Measurements from ENCODE around the gene PIP4K2B.

PIP4K2B gene

DNA sequence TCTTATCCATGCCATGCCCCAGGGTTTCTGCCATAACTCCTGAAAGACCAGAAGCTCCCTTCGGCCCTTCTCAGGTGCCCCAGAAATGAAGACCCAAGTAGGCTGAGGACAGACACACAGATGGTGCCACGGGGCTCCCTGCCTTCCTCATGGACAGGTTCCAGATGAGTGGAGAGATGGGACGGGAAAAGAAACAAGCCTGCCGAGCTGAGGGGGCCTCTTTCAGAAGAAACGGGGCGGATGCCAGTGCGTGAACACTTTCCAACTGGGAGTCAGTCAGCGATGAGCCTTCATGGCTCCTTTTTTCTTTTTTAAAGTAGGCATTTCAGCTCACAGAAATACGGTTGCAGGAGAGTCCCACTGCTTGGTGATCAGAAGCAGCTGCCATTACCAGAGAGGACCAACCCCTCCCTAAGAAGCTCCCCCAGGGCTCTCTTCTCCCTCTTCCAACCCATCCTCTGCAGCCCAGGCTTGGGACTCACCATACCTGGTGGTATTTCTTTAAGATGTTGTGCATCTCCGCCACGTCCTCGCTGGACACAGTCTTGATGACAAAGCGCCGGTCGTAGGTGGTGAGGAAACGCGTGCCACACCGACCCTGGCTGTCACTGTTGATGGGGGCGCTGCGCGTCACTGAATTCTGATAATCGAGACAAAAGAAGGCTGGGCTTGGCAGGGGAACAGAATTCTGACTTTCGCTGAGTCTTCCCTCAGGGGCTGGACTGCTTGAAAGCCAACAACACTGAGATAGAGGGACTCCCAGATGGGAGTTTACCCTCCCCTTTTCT lies 19.2 kb downstream of the PIP4K2B start:
- DNase-seq (ENCODE audit: low spot score): no peak

DNA sequence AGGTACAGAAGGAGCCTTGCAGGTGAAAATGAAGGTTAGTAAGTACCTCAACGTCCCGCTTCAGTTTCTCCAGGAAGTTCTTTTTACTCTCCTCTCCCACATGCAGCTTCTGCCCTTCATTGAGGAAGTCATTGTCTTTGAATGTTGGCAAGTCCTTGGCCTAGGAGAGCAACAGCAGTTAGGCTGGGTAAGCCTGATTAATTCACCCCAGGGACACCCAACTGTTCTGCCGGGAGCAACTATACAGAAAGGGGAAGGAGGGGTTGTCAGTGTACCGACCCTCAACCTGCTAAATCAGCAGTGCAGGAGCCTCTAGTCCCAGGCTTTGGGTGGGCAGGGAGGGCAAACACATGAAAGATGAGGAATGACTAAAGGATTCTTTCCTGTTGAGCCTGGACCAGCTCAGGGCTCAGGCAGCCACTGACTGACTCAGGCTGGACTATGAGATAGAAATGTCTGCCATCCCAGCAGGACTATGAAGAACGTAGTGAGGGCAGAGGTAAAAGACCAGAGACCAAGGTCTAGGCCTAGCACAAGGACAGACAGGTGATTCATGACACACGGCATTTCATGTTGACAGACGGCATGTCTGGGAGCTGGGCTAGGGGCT lies 21.6 kb downstream of the PIP4K2B start:
- no peak for DNase-seq (ENCODE audit: low spot score)

DNA sequence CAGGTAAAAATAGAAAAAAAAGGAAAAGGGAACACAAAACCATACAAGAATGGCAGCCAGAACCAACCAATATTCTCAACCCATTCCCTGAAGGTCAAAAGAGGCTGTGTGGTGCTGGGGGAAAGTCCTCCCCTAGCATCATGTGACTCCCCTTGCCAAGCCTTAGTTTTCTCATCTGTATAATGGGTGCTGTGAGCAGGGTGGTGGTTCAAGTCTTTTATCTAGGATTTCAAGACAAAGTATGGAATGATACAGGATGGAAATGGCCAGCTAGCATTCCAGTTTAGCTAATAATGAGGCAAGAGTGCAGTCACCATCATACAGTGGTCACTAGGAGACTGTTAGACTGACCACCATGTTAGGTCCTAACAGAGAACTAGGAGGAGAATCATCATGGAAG lies 26.1 kb downstream of the PIP4K2B start:
- DNase-seq (ENCODE audit: low spot score): no peak

DNA sequence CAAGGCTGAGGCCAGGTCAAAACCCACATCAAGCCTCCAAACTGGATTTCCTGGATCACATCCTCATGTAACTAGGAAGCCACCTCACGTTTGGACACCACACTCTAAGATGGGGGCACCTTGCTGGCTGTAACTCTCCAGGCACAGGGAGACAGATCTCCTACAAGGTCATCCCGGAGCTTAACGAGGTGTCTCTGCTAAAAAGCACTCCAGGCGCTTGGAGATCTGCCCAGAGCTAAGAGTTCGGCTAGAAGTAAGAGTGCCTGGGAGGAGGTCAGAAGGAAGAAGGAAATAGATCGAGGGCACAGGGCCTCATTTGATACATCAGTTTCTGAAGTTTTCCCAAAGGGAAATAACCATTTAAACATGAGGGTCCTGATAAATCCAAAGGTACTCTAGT lies 30.9 kb downstream of the PIP4K2B start:
- DNase-seq (ENCODE audit: low spot score): no peak

DNA sequence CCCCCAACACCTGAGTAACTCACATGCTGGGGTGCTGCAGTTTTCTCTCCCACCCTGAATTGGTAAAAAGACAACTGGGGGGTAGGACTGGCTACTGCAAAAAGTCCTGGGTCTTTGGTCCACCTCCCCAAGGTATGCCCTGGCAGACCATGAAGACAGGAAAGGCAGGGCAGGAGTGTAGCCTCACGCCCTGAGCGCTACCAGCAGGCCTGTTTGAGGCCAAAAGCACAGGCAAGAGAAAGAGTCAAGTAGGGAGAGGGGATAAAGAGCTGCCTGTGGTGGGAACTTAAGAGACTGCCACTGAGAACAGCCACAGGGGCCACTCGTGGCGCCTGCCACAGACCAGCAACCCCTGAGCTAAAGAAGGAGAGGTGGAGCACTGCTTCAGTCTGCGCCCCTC lies 33.0 kb downstream of the PIP4K2B start:
- no peak for DNase-seq (ENCODE audit: low spot score)

DNA sequence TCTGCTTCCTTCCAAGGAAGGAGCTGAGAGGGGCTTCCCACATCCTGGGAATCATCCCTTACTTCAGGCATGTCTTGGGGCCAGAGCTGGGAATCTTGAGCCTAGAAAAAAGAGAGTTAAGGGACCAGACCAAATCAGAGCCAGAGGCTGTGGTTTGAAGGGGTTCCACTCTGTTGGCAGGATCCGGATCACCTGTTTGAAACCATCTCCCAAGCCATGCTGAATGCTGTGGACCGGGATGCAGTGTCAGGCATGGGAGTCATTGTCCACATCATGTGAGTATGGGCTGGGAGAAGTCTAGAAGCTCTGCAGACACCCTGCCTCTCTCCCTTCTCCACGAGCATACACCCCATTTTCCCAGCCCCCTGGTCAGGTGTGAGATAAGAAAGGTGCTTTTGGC lies 37.1 kb downstream of the PIP4K2B start:
- DNase-seq (ENCODE audit: low spot score): no peak

DNA sequence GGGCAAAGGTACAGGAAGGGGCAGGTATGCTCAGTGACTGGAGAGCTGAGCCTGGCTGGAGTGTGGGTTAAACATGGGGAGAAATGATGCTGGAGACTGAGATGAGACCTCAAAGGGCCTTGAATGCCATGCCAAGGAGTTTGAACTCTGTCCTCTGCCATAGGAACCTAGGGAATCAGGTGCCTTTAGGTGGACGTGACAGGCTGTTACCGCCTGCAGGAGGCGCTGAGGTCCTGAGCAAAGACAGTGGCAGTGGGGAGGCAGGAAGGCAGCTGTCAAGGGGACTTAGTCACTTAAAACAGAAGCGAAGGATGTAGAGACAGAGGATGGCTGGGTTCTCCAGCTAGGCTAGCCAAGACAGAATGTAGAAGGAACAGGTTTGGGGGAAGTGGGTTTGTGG lies 37.7 kb downstream of the PIP4K2B start:
- DNase-seq (ENCODE audit: low spot score): peak; percentile 68

DNA sequence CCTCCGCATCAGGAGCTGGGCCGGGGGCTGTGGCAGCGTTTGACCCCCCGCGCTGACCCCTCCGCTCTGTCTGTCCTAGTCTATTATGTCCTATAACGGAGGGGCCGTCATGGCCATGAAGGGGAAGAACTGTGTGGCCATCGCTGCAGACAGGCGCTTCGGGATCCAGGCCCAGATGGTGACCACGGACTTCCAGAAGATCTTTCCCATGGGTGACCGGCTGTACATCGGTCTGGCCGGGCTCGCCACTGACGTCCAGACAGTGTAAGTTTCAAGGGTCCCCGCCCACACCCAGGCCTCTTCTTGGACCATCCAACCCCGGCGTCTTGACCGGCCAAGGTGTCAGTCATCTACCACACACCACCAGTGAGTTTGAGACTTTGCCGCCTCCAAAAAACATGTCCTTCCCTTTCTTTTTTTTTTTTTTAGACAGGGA lies 46.3 kb downstream of the PIP4K2B start:
- no peak for DNase-seq (ENCODE audit: low spot score)

DNA sequence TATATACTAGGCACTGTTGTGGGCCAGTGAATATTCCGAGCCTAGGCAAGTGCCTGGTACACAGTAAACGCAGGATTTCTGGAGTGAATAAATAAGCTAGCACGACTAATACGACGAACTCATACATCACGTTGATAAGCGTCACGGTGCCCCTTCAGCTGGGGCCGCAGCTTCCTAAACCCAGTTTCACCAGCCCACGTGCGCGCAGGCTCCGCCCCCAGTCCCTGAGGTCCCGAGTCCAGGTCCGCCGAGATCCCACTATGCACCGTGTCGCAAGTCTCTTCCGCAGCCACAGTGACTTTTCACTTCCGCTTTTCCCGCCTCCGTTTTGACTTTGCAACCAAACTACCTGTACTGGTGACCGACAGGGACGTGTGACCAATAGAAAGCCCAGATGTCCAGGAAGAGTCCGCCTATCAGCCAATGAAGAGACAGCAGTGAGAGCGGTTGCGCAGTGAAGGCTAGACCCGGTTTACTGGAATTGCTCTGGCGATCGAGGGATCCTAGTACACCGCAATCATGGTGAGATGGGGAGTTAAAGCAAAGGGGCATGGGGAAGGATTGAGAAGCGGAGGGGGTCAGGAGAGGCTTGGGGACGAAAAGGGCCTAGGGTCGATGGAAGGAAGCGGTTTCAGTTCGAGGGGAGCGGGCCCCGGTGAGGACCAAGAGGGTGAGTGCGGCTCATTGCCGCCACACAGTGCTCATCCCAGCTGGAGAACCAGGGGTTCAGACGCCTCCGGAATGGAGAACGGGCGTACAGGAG lies 46.9 kb downstream of the PIP4K2B start, which contains the start of gene PSMB3:
TSS of gene PSMB3 (plus strand) at position 434 of the 763 bp plus-strand sequence. CDS start at position 520, 86 bp downstream.
- DNase-seq (ENCODE audit: low spot score): peak; percentile 100

DNA sequence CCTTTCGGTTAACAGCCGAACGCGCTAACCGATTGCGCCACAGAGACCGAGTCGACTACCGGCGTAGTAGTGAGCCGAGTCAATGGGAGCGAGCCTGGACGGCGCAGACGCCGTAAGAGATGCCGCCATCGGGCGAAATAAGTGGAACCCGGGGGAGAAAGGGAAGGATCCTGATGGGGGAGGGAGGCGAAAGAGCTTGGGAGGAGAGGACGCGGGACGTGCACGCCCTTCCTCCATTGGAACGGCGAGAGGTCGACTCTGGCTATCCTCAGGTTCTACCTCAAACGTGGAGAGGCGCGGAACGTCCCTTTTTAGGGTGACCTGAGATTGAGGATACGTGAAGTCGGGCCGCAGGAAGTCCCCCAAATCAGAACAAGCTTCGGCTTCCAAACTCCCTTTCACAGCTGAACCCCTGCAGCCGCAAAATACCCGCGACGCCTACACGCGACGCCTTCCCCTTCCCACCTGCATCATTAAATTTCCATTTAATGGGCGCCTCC lies 47.5 kb downstream of the PIP4K2B start:
- peak; percentile 86 for DNase-seq (ENCODE audit: low spot score)

DNA sequence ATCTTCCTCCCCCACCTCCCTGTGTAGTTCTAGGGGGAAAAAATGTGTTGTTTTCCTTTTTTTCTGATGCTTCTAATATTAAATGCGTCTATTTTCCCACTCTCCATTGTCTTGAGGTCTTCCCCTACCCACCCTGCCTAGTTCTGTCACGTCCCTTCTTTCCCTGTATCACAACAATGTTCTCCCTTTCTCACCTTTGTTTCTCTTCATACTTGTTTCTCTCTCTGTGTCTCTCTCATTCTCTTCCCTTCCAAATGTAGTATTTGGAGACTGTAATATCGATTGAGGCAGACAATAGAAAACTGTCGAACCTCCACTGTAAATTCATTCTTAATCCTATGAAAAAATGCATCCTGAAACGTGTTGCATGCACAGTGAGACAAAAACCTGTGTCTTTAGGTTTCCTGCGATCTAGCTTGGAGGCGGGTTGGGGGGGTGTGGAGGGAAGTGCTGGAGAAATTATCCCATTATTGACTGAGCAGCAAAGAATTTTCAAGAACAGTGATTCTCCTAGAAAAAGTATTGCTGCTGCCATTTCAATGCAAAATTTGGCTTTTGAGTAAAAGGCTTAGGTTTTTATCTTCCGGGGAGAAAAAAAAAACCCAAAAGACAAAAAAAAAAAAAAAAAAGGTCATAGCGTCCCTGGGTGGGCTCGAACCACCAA lies 48.1 kb downstream of the PIP4K2B start:
- peak; percentile 62 for DNase-seq (ENCODE audit: low spot score)

DNA sequence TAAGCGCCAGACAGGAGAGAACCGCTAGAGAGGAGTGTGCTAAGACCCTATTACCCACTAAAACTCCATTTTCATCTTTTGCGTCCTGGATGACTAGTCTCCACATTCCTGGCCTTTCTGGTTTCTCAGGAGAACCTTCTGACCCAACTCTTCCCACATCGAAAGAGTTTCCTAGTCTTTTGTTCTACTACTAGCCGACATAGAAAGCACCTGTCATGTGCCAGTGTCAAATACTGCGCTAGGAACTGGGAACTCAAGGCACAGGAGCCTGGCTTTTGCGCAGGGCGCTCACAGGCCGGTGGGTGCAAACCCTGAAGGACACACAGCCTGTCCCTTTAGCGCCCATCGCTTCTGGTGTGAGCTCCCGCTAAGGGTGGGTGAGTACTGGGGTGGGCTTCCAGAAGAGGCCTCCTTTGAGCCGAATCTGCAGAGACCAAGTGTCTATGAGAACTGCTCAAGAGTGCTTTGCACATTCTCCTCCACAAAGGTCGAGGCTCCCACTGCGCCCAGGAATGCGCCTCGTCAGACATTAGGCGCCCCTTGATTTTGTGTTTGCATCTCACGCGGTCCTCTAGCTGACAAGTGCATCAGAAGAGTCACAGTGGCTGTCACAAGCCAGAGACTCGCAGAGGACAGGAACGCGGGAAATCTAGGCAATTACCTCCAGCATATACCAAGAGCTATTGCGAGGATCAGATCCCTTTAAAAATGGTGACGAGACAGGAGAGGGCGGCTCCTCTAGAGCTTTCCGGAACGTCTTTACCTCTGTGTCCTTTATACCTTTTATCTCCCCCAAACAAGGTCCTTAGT lies 48.8 kb downstream of the PIP4K2B start:
- DNase-seq (ENCODE audit: low spot score): peak; percentile 60

DNA sequence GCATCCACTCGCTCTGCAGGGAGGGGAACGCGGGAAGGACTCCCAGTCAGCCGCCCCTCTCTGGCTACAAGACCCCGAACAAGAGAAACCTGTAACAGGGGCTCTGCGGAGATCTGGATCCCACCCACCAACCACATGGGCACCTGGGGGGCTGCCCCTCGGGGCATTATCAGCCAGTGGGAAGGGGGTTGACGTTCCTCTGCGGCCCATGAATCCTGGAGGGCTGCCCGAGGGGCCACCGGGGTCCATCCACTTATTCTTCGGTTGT lies 49.4 kb downstream of the PIP4K2B start:
- no peak for DNase-seq (ENCODE audit: low spot score)

DNA sequence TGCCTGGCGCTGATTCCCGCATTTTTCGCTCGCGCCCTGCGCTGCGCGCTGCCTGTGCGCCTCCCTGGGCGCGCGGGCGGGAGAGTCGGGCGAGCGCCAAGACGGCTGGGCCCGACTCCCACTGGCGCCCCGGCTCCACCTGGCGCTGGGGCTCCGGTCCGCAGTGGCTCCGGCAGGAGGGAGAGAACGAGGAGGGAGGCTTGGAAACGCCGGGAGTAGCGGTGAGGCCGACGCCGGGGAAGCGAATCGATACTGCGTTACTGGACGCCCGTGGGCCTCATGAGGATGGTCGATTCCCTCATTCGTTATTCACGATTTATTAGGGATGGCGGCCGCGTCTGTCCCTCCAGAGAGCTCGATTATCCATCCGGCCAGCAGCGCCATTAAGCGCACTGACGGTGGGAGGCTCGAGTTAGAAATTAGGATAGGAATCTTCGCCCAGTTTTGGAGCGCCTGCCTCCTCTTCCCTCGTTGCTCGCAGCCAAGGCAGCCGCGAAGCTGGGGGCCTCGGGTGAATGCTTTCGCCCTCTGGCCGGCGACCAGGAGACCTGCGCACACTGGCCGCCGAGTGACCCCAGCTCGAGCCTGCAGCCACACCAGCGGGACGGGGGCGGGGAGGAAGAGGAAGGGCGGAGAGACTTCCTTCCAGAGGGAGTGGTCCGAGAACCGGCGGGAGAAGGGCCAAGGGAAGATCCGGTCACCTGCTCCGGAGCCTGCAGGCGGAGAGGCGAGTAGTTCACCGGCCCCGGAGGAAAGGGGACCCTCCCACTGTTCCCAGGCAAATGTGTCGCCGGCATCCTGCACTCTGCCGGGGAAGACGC lies 49.9 kb downstream of the PIP4K2B start:
- DNase-seq (ENCODE audit: low spot score): no peak

DNA sequence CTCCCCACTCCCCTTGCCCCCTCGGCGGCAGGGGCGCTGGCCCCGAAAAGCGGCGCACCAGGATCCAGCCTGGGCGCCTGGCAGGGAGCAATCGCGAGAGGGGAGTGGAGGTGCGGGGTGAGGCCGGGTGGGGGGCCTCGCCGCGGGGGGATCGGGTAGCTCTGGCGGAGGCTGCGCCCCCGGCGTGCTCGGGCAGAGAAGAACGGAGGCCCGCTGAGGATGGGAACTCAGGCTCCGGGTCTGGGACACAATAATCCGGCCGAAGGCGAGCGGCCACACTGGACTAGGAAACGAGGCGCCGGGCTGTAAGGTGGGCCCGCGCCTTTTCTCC lies 50.5 kb downstream of the PIP4K2B start:
- no peak for DNase-seq (ENCODE audit: low spot score)

DNA sequence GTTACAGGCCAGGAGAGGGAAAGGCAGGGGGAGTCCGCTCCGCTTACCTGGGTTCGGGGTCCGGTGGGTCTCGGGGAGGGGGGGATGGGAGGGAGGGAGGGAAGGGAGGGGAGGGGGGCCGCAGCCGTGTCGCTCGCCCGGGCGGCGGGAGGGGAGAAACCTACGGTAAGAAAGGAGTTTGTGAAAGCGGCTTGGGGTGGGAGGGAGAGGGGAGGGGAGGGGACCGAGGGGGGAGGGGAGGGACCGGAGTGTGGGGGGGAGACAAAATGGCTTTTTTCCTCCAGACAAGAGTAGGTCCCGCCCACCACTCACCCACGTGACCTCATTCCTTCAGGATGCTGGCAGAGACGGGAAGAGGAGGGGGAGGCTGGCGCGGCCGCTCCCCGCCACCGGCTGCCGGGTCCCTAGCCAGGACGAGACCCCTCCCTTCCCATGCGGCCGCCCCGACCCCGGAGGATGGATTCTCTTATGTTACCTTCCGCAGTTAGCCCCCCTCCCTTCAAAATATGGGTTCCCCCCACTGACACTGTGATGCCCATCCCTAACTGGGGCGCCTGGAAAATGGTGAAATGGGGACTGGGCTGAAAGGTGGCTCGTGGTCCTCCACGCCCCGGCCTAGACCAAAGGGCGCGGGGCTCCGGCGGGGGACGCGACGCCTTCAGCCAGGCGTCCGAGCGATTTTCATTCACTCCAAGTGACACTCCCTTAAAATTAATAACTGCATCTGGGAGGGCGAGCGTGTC lies 51.0 kb downstream of the PIP4K2B start, which contains the start of gene PCGF2:
TSS of gene PCGF2 (minus strand) at position 188 of the 743 bp plus-strand sequence. CDS start 7,934 bp downstream, outside the sequence.
- DNase-seq (ENCODE audit: low spot score): no peak

DNA sequence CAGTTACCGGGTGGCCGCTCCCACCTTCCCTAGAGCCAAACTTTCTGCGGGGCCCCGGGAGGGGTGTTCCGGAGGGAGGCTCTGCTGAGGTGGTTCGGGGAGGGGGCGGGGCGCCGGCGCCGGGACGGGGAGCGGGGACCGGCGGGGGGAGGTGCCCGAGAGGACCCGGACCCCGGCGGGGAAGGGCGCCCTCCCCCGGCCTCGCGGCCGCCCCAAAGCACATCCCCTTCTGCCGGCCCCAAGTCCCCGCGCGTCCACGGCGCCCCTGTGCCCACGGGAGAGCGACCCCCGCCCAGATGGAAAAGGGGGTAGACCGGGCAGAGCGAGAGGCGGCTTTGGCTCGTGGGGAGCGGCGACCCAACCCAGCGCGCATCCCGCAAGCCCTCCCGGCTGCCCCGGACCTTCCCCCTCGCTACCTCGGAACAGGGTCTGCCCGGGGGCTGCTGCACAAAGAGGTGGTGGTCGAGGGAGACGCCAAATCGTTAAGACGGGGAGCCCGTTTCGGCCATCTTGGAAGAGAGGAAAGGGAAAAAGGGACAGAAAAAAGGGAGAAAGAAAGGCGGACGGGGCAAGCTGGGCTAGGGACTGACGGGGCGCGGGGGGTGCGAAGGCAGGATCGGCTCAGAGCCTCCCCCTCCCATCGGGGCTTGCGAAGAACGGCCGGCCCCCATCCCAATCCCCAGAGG lies 51.8 kb downstream of the PIP4K2B start:
- peak; percentile 55 for DNase-seq (ENCODE audit: low spot score)

DNA sequence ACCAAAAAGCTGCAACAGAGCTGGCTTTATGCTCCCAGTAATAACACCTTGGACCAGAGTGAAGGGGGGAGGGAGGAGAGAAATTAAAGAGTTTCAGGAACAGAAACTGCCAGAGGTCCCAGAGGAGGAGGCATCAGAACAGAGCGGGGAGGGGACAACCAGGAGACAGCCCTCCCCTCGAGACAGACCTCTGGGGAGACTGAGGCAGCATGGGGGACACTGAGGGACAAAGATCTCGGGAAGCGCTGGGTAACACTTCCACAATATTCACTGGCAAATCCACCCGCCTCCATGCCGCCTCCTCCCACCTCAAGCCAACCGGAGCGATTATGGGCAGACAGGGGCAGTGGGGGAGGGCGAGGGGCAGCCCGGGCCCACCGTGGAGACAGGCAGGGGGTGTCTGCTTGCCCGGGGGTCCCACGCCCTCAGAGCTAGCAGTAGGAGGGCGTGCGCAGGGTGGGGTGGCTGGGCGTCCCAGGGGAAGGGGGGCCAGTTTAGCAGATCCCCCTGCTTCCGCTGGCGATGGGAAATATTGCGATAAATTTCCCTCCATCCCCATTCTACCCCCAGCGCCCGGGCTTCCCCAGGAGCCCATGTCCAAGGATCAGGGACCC lies 52.4 kb downstream of the PIP4K2B start:
- DNase-seq (ENCODE audit: low spot score): peak; percentile 66

Measured in NAMALWA (cell line).